Fibroblast of peridontal ligament (primary cell): ENCODE results near the gene CSNK1D.

Experiments
- DNase-seq: peaks from one replicate; pipeline ENCODE4 v3.0.0-alpha.2; 2010; ENCODE audit errors: extremely low read depth

Gene CSNK1D

DNA sequence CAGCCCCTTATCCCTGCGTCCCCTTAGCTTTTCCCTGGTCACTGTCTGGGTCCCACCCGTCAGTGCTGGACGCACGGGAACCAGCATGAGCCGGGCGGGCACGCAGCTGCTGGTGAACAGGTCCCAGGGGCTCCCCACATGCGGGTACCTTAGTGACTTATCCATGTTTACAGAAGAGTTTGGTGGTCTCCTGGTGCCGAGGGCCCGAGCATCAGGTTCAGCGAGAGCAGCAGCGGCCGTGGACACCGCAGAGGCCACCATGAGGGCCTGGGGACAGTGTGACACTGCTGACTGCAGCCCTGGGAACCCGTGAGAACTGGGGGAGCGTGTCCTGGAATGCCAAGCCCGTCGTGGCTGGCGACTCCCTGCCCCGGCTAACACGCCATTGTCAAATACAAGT, 37.4 kb upstream of the CSNK1D start:
- DNase-seq, result no peak

GRCh38 chr17:82309656-82310570, 36.4 kb upstream of the CSNK1D start:
- DNase-seq, result no peak

DNA sequence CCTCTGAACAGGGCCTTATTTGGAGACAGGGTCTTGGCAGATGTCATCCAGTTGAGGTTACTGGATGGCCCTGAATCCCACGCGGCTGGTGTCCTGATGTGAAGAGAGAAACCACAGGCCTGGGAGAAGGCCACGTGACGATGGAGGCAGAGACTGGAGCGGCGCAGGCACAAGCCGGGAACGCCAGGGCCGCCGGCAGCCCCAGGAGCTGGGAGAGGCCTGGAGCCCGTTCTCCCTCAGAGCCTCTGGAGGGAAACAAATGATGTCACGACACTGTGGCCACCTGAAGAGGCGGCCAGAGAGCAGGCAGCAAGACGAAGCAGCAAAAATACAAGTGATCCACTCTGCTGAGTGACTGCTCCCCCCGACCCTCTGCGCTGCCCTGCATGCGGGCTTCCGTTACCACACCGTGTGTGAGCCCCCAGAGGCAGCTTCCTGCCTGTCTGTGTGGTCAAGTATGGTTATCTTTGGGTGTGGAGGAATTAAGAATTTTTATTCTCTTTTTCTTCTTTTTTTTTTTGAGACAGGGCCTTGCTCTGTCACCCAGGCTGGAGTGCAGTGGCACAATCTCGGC, 32.3 kb upstream of the CSNK1D start:
- DNase-seq, result no peak

DNA sequence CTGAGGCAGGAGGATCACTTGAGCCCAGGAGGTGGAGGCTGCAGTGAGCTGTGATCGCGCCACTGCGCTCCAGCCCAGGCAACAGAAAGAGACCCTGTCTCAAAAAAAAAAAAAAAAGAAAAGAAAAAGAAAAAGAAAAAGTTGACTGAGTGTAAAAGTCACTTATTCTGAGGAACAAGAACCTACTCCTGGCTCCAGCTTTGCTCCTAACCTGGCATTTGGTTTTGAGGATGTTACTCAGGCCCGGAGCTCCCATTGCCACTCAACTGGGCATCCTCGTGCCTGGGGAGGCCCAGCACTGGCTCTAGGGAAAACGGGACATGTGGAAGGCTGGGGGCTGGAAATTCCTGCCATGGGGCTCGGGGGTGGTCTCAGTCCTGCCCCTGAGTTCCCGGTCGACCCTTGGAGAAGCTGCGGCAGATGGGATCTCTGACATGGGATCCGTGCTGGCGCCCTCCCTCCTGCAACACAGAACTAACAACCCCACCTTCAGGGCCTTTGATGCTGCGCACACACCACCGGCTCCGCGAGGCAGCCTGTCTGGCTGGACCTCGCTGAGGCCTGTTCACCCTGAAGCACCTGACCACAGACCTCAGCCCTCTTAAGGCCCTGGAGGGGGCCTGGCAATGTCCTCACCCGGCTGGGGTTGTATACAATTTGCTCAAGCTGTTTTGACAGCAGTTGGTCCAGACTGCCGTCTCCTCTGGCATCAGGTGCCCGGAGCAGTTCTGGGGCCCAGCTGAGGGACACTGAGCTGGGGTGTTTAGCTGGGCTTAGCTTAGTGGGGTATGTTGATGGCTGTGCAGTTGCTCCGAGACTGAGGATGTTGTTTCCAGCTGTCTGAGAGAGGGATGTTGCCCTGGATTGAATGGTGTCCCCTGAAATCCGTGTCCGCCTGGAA, 31.6 kb upstream of the CSNK1D start:
- no peak for DNase-seq

DNA sequence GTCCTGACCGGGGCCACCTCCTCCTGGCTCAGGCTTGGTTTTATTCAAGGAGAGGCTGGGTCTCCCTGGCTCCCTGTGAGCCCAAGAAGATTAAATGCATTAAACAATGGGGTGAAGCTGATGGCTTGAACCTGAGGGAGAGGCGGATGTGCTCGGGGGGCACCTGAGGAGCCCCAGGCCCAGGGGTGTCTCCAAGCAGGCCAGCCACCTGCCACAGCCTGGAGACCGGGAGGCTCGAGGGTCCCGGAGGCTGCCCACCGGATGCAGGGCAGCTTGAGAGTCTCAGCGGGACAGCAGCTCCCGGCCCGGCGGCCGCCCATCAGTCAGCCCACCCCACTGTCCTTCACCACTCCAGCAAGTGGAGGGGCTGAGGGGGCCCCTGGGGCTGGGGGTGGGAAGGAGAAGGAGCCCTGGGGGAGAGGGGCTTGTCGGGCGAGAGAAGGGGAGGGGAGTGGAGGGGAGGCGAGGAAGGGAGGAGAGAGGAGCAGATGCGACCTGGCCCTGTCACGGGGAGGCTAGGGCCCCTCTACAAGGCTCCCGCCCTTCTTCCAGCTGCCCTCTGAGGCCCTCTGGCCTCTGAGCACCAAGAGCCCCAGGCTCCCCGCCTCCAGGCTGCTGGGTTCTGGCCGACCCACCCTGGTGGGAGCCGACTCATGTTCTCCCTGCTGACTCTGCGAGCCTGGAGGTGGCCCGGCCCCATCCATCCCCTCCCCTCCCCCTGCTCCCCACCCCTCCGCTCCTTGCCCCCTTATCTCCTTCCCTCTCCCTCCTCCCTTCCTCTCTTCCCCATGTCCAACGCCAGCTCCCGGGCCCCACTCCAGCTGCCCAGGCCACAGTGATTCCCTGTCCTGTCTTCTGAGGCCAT, 30.7 kb upstream of the CSNK1D start:
- no peak for DNase-seq

DNA sequence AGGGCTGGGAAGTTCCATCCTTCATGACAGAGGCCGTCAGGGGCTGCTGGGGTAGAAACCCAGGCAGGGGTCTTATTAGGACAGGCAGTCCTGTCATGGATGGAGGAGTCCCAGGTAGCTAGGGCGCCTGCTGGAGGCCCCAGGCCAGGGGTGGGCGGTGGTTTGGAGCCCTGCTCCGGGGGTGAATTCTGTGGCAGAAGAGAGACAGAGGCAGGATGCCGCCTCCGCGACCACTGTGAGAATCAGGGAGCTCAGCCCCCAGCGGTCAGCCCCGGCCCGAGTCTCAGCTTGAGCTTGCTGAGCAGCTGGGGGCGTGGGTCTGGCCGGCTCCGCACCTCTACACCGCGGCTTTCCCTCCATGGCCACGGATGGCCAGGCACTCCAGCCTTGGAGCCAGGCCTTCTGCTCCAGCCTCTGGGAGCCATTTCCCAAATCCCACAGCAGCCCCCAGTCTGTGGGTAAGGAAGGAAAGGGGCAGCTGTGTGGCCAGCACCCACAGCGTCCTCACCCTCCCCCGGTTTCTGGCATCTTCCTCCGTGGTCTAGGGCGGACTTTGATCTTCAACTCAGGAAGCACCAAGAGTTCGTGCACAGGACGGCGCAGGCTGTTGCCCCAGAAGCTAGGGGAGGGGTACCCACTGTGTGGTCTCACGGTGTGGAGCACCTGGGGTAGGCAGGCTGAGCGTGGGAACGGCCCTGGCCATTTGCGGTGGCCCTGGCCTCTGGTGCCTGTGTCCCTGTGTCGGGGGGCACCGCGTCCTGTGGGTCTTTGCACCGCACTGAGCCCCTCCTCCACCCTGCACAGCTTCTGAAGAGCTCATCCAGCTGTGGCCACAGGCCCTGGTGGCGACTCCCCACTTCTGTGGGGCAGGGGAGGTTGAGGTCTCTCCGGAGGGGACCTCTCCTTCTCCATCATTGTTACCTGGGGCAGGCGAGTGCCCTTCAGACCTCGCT, 29.8 kb upstream of the CSNK1D start:
- no peak for DNase-seq

GRCh38 chr17:82302568-82302963, 29.1 kb upstream of the CSNK1D start:
- DNase-seq, result no peak

- no peak for DNase-seq
Observed at GRCh38 chr17:82301916-82302567, 28.5 kb upstream of the CSNK1D start.

GRCh38 chr17:82301300-82301915, 27.9 kb upstream of the CSNK1D start:
- DNase-seq, result no peak

- peak; percentile 54 for DNase-seq
Observed at GRCh38 chr17:82300707-82301270, 27.3 kb upstream of the CSNK1D start.

GRCh38 chr17:82300228-82300627, 26.7 kb upstream of the CSNK1D start:
- DNase-seq, result no peak

DNA sequence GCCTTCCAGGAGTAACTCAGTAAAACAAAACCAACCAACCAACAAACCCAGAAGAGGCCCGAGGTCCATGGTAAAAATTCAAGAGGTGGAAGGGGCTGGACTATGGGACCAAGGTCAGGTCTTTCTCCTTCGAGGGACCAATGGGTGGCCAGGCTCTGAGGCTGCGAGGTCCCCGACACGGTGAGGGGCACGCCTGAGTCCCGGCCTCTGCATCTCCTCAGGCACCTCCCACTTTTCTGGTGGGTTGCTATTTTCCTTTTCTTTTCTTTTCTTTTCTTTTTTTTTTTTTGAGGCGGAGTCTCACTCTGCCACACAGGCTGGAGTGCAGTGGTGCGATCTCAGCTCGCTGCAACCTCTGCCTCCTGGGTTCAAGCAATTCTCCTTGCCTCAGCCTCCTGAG, 26.0 kb upstream of the CSNK1D start:
- no peak for DNase-seq

GRCh38 chr17:82298538-82299421, 25.3 kb upstream of the CSNK1D start:
- DNase-seq, result no peak

DNA sequence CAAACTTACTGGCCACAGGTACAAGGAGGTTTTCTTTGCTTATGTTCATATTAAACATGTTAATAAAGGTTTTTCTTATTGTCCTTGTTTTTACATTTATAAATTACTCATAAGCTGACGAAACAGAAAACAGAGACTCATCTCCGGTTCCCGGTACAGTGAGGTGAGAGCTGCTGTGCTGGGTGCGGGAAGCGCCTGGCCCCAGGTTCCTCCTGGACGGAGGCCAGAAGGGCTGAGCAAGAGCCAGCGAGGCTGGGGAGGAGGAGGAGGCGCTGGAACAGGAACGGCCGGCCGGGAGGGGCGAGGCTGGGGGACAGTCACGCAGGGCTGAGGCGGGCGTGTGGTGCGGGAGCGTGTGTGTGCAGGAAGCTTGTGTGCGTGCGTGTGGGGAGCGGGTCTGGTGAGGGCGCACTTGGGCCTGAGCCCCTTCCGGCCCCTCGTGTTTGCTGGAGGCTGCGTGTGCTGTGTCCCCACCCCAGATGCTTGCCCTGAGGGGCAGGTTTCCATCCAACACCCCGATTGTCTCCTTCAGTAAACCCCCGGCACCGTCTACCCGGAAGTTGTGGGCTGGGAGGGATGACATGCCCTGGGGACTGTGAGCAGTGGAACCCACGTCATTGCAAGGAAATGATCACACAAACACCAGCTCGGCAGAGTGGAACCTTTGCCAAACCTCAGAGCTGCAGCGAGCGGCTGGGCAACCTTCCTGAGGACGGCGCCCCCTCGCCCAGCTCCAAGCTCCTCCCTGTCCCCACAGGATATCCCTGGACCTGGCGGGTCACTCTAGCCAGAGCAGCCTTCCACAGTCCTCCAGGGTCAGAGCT, 24.4 kb upstream of the CSNK1D start:
- DNase-seq, result peak; percentile 94

DNA sequence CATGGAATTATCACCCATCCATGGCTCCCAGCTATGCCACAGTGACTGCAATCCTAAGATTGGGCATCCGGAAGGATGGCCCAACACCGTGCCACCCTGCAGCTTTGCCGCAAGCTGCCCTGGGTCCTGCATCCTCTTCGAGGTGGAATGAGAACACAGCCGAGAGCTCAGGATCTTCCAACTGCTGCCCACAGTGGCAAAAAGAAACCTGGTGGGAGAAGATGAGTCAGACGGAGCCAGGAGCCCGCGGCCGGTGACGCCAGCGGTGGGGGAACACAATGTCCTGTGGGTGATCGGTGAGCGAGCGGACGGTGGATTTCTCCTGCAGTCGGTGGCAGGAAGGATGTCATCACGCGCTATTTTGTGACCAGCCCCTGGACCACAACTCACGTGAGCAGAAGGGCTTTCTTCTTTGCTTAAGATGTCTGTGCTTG, 23.8 kb upstream of the CSNK1D start:
- no peak for DNase-seq

DNA sequence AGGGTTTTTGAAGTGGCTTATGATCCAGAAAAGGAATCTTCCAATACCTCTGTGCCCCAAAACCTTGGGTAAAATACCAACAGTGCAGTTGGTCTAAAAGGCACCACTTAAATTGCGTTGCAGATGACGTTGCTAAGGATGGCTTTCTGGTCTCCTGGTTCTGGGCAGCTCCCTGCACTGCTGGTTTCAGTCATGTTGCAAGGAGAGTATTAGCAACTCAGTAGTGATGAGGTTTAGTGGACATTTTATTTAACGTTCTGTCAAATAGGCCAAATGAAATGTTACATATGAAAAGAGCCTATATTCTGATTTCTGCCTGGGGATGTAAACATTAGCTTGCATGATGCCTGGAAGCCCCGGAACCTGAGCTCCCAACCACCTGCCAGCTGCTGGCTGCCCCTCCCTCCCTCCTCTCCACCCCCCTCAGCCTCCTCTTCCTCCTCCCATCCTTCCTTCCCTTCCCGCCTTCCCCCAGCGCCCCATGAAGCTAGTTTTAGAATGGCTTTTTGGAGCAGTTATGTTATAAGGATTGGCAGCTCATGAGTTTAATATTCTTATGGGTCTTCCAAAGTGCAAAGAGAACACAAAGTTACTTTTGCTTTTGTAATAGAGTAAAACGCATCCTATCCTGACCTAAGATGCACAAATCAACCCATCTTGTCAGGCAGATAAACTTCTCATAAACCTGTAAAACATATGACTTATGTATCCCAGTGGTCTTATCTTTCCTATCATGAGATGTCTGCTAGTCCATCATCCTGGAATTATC, 23.2 kb upstream of the CSNK1D start:
- no peak for DNase-seq
